Coronary artery (tissue), 2 donors: ENCODE results near the gene SMARCC1.

ENCODE experiments used
- DNase-seq: peaks from one replicate; pipeline ENCODE4 v3.0.0-alpha.2; 2017; ENCODE audit warnings: low spot score
- H3K27ac ChIP-seq, 2 donors: fragments of 200-600 bp; sonication (generic); one replicate each; pipeline ENCODE4 v1.5.1; 2016 to 2019
- H3K4me3 ChIP-seq: fragments of 200-600 bp; sonication (generic); 2 replicates; pipeline ENCODE4 v1.5.1; 2016; ENCODE audit warnings: mild to moderate bottlenecking, moderate library complexity
- TF ChIP-seq, protein P1 (sequence below): fragments of 200-600 bp; sonication (generic); IDR thresholded peaks from one replicate; pipeline ENCODE4 v1.5.1; 2019; ENCODE audit warnings: antibody characterized with exemption

Gene SMARCC1

DNA sequence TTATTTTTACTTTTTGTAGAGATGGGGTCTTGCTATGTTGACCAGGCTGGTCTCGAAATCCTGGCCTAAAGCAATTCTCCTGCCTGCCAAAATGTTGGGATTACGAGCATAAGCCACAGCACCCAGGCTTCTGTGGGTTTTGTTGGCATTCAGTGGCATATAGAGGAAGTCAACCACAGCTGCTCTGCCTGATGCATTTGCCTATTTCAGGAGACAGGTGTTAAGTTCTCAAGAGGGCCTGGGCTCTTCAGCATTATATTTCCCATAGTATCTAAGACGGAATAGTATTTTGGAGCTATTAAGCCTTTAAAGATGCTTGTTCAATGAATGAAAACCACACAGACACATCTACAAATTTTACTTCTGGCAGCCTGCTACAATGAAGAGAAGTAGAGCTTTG is 129.6 kb downstream of the SMARCC1 start:
- H3K27ac ChIP-seq, result no peak overlapping the region
- no peak overlapping the region for H3K4me3 ChIP-seq
- TF ChIP-seq, protein P1, sequence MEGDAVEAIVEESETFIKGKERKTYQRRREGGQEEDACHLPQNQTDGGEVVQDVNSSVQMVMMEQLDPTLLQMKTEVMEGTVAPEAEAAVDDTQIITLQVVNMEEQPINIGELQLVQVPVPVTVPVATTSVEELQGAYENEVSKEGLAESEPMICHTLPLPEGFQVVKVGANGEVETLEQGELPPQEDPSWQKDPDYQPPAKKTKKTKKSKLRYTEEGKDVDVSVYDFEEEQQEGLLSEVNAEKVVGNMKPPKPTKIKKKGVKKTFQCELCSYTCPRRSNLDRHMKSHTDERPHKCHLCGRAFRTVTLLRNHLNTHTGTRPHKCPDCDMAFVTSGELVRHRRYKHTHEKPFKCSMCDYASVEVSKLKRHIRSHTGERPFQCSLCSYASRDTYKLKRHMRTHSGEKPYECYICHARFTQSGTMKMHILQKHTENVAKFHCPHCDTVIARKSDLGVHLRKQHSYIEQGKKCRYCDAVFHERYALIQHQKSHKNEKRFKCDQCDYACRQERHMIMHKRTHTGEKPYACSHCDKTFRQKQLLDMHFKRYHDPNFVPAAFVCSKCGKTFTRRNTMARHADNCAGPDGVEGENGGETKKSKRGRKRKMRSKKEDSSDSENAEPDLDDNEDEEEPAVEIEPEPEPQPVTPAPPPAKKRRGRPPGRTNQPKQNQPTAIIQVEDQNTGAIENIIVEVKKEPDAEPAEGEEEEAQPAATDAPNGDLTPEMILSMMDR, result no peak
- DNase-seq, result no peak

DNA sequence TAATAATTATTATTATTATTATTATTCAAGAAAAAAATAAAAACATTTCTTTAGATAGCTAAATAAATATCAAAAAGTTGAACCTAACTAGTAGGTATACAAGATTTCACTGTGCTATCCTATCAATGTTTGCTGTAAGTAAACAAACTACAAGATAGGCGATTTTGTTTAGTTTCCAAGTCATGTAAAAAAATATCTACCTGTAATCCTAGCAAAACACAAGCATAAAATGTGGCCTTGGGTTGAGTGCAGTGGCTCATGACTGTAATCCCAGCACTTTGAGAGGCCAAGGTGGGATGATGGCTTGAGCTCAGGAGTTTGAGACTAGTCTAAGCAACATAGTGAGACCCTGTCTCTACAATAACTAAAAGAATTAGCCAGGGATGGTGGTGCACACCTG is 131.4 kb downstream of the SMARCC1 start:
- no peak for DNase-seq
- H3K4me3 ChIP-seq, result no peak overlapping the region
- no peak overlapping the region for H3K27ac ChIP-seq
- TF ChIP-seq, protein P1, result no peak

DNA sequence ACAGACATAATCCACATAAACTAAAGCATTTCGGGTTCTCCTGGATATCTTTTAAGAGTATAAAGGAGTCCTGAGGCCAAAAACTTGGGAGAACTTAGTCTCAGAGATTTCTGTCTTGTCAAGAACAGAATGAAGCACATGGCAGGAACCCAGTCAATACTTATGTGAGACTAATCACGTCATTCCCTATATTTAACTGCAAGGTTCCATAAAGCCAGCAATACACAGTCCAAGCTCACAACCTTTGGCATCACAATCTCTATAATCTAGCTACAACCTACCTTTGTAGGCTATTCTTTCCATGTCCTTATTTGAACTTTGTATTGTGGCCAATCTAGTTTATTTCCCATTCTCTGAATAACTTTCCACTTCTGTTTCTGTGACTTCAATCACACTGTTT is 134.1 kb downstream of the SMARCC1 start:
- no peak overlapping the region for H3K27ac ChIP-seq
- TF ChIP-seq, protein P1, result no peak
- no peak for DNase-seq
- H3K4me3 ChIP-seq, result no peak overlapping the region

DNA sequence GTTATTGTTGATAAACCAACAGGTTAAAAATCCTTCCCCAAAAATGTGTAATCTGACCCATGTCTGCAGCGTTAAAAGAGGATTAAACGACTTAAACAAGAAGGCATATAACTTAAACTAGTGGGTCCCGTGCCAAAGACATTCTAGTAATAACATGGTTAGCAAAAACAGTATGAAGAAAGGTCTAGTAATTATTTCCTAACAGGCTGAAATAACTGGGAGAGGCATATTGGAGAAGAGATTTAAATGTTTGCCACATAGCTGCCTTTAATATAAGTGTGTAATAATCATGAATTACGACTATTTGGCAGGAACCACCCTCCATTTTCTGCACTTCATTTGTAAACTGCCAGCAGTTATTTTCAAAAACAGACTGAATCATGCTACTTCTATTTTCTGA is 135.3 kb downstream of the SMARCC1 start:
- DNase-seq, result no peak
- no peak overlapping the region for H3K27ac ChIP-seq
- TF ChIP-seq, protein P1, result no peak
- no peak overlapping the region for H3K4me3 ChIP-seq

DNA sequence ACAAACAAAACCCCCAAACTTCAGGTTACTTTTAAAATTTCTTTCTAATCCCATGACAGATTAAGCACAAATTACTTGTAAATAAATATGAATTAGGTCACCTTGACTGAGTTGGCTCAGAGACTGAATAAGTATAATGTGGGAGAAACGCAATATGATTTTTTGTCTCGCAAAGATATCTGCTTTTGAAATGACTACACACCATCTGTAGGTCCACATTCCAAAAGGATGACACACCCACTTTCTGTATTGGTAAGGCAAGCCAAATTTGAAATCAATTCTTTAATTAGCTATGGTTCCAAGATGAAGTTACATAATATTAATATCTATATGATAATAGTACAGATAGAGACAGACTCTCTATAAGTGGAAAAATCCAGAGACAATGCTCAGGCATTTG is 136.1 kb downstream of the SMARCC1 start:
- DNase-seq, result no peak
- H3K4me3 ChIP-seq, result no peak overlapping the region
- H3K27ac ChIP-seq, result no peak overlapping the region
- TF ChIP-seq, protein P1, result no peak

DNA sequence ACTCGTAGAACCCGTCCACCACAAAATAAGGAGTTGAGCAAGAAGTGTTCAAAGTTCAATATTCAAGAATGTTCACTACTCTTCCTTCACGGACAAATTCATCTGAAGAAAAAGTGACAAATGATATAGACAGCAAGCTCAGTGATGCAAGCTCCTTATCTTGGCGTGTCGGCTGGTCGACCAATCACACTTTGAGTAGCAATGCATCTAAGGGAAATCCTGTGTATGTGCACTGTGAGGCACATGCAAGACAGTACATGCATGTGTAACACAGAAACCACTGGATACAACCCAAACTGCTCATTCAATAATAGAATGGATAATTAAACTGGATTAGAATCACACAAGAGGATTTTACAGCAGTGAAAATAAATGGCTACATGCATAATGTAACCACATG is 138.6 kb downstream of the SMARCC1 start:
- TF ChIP-seq, protein P1, result no peak
- no peak for DNase-seq
- Histone ChIP-seq H3K4me3 (no peak overlapping the region), H3K27ac (no peak overlapping the region)

DNA sequence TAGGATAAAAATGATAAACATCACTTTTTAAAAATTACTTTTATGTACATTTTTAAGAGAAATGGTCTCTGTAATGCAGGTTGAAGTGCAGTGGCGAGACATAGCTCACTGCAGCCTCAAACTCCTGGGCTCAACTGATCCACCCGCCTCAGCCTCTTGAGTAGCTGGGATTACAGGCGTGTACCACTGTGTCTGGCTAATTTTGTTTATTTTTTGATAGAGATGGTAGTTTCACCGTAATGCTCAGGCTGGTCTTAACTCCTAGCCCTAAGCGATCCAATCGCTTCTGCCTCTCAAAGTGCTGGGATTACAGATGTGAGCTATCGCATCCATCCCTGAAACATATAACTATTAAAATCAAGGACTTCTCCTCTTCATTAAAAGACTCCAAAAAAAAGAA is 140.0 kb downstream of the SMARCC1 start:
- DNase-seq, result no peak
- no peak overlapping the region for H3K27ac ChIP-seq
- H3K4me3 ChIP-seq, result no peak overlapping the region
- TF ChIP-seq, protein P1, result no peak
